ENCODE results near the gene SOX11. TPM values are rescaled to one million over a fixed set of nuclear protein-coding genes. Genes with fewer than 3 reads are reported as not detected.
A peak's percentile ranks its signal among the peaks of the same experiment; 100 is the strongest.

The SOX11 gene
- total and polyA plus RNA-seq, 4 experiments from 2014 or later, result not detected

DNA sequence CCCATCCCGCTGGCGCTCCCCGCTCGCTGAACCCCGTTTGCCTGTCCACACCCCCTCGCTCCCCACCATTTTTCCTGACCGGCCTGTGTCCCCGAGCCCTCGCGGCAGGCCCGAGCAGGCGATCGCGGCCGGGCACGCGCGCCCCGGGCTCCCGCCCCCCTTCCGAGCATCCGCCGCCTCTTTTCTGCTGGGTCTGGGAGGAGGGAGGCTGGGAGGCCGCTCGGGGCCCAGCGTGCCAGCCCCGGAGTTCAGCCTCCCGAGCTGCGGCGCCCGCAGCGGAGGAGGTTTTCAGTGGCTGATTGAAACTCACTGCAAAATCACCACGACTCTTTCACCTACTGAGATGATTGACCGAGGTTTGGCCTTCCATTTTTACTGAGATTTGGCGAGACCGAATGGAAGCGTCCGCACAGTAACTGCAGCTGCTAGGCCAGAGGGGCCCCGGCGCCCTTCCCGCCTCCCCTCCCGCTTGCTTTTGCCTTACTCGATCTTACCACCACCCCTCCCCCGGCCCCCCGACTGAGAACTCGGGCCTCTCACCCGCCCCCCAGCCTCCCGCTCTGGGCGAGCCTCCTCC, 4.8 kb downstream of the SOX11 start:
- Mint-ChIP-seq H3K27ac (no peak overlapping the region), H3K9me3 (peaks cover 0 to 21% (median 7%) of the 10 kb centered on the region in 8 donors), H3K36me3 (peaks cover 0 to 6% of the 10 kb centered on the region in 2 donors), H3K4me1 (peaks cover 3 to 6% (median 3%) of the 10 kb centered on the region in 4 donors), H3K27me3 (peaks cover 25 to 26% of the 10 kb centered on the region in 2 donors), H3K4me3 (no peak overlapping the region)
- Histone ChIP-seq H3K27ac (ENCODE audit: low read depth, low read length) (no peak overlapping the region), H3K27me3 (ENCODE audit: insufficient read depth, low read length) (no peaks in the 10 kb centered on the region), H3K4me3 (ENCODE audit: low read length in 2 of 2) (no peak overlapping the region), H3K36me3 (ENCODE audit: insufficient read depth, low read length) (no peaks in the 10 kb centered on the region), H3K4me1 (ENCODE audit: insufficient read depth, low read length) (no peaks in the 10 kb centered on the region), H3K9me3 (ENCODE audit: control insufficient read depth in 1 of 2, low read length in 2 of 2) (no peaks in the 10 kb centered on the region)
- CTCF ChIA-PET (ENCODE audit: partially characterized antibody), result no interaction called here
- no peak for DNase-seq
- POLR2A ChIA-PET (ENCODE audit: partially characterized antibody), result no interaction called here
- intact Hi-C loops (cut with micrococcal nuclease), result no loop called here

DNA sequence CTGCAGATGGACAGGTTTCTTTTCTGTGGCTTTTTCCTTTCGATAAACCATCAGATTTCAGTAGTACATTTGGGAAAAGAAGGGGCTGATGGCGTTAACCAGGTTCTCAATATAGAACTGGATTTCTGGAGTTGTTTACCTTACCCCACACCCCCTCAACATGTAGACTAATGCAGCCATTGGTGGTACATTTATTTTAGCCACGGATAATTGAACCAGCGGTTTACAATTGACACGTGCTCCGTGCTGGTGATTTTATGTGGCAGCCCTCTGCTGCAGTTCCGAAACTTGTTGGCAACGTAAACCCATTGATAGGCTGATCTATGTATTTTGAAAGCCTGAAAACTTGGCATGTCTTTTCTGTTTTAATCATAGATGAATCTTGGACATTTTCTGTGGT, 5.4 kb downstream of the SOX11 start:
- Mint-ChIP-seq H3K9me3 (peaks cover 0 to 21% (median 7%) of the 10 kb centered on the region in 8 donors), H3K4me3 (peak overlapping the region in 1 of 8 donors; percentile 39)
- POLR2A ChIA-PET (ENCODE audit: partially characterized antibody), result no interaction called here

DNA sequence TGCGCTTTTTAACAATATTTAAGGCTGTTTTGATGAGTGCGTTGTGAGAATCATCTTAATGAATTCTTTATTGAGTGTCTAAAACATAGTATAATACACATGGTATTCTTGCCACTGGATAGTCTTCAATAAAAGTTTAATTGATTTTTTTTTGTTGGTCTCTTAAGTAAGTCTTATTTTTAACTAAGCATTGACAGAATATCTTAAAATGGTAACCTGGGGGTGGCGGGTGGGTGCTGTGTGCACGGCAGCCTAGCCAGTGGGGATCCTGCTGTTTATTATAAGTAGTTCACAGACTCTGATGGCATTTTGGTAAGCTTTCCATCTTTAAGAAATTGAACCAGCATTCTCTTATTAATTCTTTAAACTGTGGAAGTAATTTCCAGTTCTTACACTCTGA, 6.0 kb downstream of the SOX11 start:
- Histone ChIP-seq H3K4me1 (ENCODE audit: insufficient read depth, low read length) (no peaks in the 10 kb centered on the region), H3K9me3 (ENCODE audit: control insufficient read depth in 1 of 2, low read length in 2 of 2) (no peaks in the 10 kb centered on the region), H3K4me3 (ENCODE audit: low read length in 2 of 2) (no peak overlapping the region), H3K27ac (ENCODE audit: low read depth, low read length) (no peak overlapping the region), H3K27me3 (ENCODE audit: insufficient read depth, low read length) (no peaks in the 10 kb centered on the region), H3K36me3 (ENCODE audit: insufficient read depth, low read length) (no peaks in the 10 kb centered on the region)
- intact Hi-C loops (cut with micrococcal nuclease), result no loop called here
- Mint-ChIP-seq H3K9me3 (peaks cover 0 to 21% (median 7%) of the 10 kb centered on the region in 8 donors), H3K27me3 (peaks cover 23 to 25% of the 10 kb centered on the region in 2 donors), H3K36me3 (peaks cover 0 to 6% of the 10 kb centered on the region in 2 donors), H3K4me3 (no peak overlapping the region), H3K4me1 (peaks cover 3 to 6% (median 3%) of the 10 kb centered on the region in 4 donors), H3K27ac (no peak overlapping the region)
- ChIA-PET CTCF (ENCODE audit: partially characterized antibody) (no interaction called here), POLR2A (ENCODE audit: partially characterized antibody) (no interaction called here)
- DNase-seq, result no peak

More for the DNA sequence above, 5.4 kb downstream of the SOX11 start:
- intact Hi-C loops (cut with micrococcal nuclease), result no loop called here
- H3K27me3 ChIP-seq (ENCODE audit: insufficient read depth, low read length), result no peaks in the 10 kb centered on the region
- no peaks in the 10 kb centered on the region for H3K9me3 ChIP-seq (ENCODE audit: control insufficient read depth in 1 of 2, low read length in 2 of 2)
- no peak overlapping the region for H3K27ac ChIP-seq (ENCODE audit: low read depth, low read length)
- peaks cover 25 to 26% of the 10 kb centered on the region in 2 donors for H3K27me3 Mint-ChIP-seq
- H3K36me3 Mint-ChIP-seq, result peaks cover 0 to 6% of the 10 kb centered on the region in 2 donors
- no peaks in the 10 kb centered on the region for H3K36me3 ChIP-seq (ENCODE audit: insufficient read depth, low read length)
- CTCF ChIA-PET (ENCODE audit: partially characterized antibody), result no interaction called here
- no peak overlapping the region for H3K27ac Mint-ChIP-seq
- peaks cover 3 to 6% (median 3%) of the 10 kb centered on the region in 4 donors for H3K4me1 Mint-ChIP-seq
- DNase-seq, result no peak
- H3K4me3 ChIP-seq (ENCODE audit: low read length in 2 of 2), result no peak overlapping the region
- no peaks in the 10 kb centered on the region for H3K4me1 ChIP-seq (ENCODE audit: insufficient read depth, low read length)

DNA sequence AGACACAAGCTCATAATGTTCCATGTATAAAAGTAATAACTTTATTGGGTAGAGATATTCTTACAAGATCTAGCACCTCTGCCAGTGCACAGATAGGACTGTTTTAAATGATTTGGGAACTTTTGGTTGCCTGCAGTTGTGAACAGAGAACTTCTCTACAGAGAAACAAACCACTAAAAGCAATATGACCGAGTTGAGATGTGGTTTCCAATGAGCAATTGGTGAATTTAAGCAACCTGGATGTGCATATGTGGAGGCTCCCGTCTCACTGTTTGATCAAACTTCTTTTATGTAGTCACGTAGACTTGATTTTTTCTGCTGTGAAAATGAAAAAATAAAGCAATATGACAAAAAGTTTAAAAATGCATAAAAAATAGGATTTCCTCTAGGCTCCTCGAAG, 7.8 kb downstream of the SOX11 start:
- Histone ChIP-seq H3K9me3 (ENCODE audit: control insufficient read depth in 1 of 2, low read length in 2 of 2) (no peaks in the 10 kb centered on the region), H3K4me3 (ENCODE audit: low read length in 2 of 2) (no peak overlapping the region), H3K27me3 (ENCODE audit: insufficient read depth, low read length) (no peaks in the 10 kb centered on the region), H3K36me3 (ENCODE audit: insufficient read depth, low read length) (no peaks in the 10 kb centered on the region), H3K27ac (ENCODE audit: low read depth, low read length) (no peak overlapping the region), H3K4me1 (ENCODE audit: insufficient read depth, low read length) (no peaks in the 10 kb centered on the region)
- Mint-ChIP-seq H3K4me3 (no peak overlapping the region), H3K27ac (no peak overlapping the region), H3K9me3 (peaks cover 0 to 18% (median 5%) of the 10 kb centered on the region in 8 donors), H3K27me3 (peaks cover 17 to 19% of the 10 kb centered on the region in 2 donors), H3K4me1 (peaks cover 0 to 1% (median 0%) of the 10 kb centered on the region in 4 donors), H3K36me3 (peaks cover 0 to 6% of the 10 kb centered on the region in 2 donors)
- ChIA-PET POLR2A (ENCODE audit: partially characterized antibody) (no interaction called here), CTCF (ENCODE audit: partially characterized antibody) (no interaction called here)
- intact Hi-C loops (cut with micrococcal nuclease), result no loop called here
- no peak for DNase-seq

DNA sequence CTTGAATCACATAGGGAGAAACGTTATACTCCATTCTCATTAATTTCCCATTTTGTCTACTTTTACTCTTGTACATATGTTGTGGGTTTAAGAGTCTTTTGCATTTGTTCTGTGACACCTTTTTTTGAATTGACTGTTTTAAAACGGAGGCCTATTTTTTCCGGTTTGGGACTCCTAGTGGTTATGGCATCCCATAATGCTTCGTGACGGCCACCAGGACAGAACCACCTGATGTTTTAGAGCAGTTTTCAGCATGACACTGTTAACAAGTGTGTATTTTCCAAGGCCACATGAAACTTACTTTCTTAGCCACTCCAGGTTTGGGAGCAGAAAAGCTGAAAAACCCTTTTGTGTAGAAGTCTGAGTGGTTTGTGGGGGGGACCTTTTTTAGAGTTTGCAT, 8.4 kb downstream of the SOX11 start:
- Mint-ChIP-seq H3K27ac (no peak overlapping the region), H3K4me1 (no peaks in the 10 kb centered on the region), H3K27me3 (peaks cover 13 to 14% of the 10 kb centered on the region in 2 donors), H3K9me3 (peaks cover 0 to 15% (median 5%) of the 10 kb centered on the region in 8 donors), H3K4me3 (no peak overlapping the region), H3K36me3 (peaks cover 0 to 1% of the 10 kb centered on the region in 2 donors)
- intact Hi-C loops (cut with micrococcal nuclease), result no loop called here
- POLR2A ChIA-PET (ENCODE audit: partially characterized antibody), result no interaction called here
- no peaks in the 10 kb centered on the region for H3K9me3 ChIP-seq (ENCODE audit: control insufficient read depth in 1 of 2, low read length in 2 of 2)
- DNase-seq, result no peak
- no peaks in the 10 kb centered on the region for H3K4me1 ChIP-seq (ENCODE audit: insufficient read depth, low read length)
- no peak overlapping the region for H3K27ac ChIP-seq (ENCODE audit: low read depth, low read length)
- no peaks in the 10 kb centered on the region for H3K27me3 ChIP-seq (ENCODE audit: insufficient read depth, low read length)
- H3K36me3 ChIP-seq (ENCODE audit: insufficient read depth, low read length), result no peaks in the 10 kb centered on the region
- no peak overlapping the region for H3K4me3 ChIP-seq (ENCODE audit: low read length in 2 of 2)
- CTCF ChIA-PET (ENCODE audit: partially characterized antibody), result no interaction called here

DNA sequence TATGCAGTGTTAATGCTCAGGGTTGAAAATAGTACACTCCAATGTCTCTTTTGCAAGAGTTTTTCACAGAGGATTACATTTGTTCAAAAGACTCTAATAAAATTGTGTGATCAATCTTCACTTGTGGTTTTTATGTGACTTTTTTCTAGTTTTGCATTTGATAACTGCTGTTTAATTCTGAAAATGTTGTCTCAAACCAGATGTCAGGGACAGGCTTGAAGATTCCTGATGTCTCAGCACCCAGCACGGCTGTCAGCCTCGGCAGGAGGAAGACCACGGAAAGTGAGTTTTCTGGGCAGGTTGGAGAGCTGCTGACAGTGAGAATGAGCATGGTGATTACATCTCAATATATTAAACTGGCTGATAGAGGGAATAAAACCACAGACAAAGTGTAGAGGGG, 9.1 kb downstream of the SOX11 start:
- Histone ChIP-seq H3K4me1 (ENCODE audit: insufficient read depth, low read length) (no peaks in the 10 kb centered on the region), H3K27me3 (ENCODE audit: insufficient read depth, low read length) (no peaks in the 10 kb centered on the region), H3K36me3 (ENCODE audit: insufficient read depth, low read length) (no peaks in the 10 kb centered on the region), H3K27ac (ENCODE audit: low read depth, low read length) (no peak overlapping the region), H3K4me3 (ENCODE audit: low read length in 2 of 2) (no peak overlapping the region), H3K9me3 (ENCODE audit: control insufficient read depth in 1 of 2, low read length in 2 of 2) (no peaks in the 10 kb centered on the region)
- POLR2A ChIA-PET (ENCODE audit: partially characterized antibody), result no interaction called here
- Mint-ChIP-seq H3K27me3 (peaks cover 10 to 11% of the 10 kb centered on the region in 2 donors), H3K27ac (no peak overlapping the region), H3K9me3 (peaks cover 0 to 14% (median 5%) of the 10 kb centered on the region in 8 donors), H3K36me3 (no peaks in the 10 kb centered on the region), H3K4me1 (no peaks in the 10 kb centered on the region), H3K4me3 (no peak overlapping the region)
- intact Hi-C loops (cut with micrococcal nuclease), result no loop called here
- no peak for DNase-seq
- CTCF ChIA-PET (ENCODE audit: partially characterized antibody), result no interaction called here

DNA sequence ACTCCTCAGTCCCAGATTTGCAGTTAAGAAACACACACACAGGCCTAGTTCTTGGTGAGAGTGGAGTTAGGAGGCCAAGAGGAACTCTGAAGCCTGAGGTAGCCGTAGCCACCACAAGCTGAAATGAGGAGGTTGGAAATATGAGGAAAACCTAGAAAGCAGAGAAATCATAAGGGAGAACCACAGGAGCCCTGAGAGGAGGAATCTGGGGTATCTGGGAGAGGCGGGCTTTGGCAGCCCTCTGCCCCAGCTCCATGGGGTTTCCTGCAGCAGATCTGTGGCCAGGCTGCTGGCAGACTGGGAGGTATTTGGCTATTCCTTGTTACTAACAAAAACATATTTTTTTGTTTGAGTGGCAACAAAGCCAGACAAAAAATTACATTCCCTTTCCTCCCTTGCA, 11.0 kb downstream of the SOX11 start:
- POLR2A ChIA-PET (ENCODE audit: partially characterized antibody), result no interaction called here
- H3K4me1 Mint-ChIP-seq, result no peaks in the 10 kb centered on the region
- H3K4me3 ChIP-seq (ENCODE audit: low read length in 2 of 2), result no peak overlapping the region

More for the DNA sequence above, 11.0 kb downstream of the SOX11 start:
- peaks cover 0 to 12% (median 7%) of the 10 kb centered on the region in 8 donors for H3K9me3 Mint-ChIP-seq
- no peak overlapping the region for H3K27ac ChIP-seq (ENCODE audit: low read depth, low read length)
- no peaks in the 10 kb centered on the region for H3K4me1 ChIP-seq (ENCODE audit: insufficient read depth, low read length)
- intact Hi-C loops (cut with micrococcal nuclease), result no loop called here
- no peak overlapping the region for H3K4me3 Mint-ChIP-seq
- CTCF ChIA-PET (ENCODE audit: partially characterized antibody), result no interaction called here
- DNase-seq, result no peak
- H3K36me3 ChIP-seq (ENCODE audit: insufficient read depth, low read length), result no peaks in the 10 kb centered on the region
- H3K27ac Mint-ChIP-seq, result no peak overlapping the region
- H3K27me3 ChIP-seq (ENCODE audit: insufficient read depth, low read length), result no peaks in the 10 kb centered on the region
- H3K27me3 Mint-ChIP-seq, result peaks cover 5 to 7% of the 10 kb centered on the region in 2 donors
- H3K36me3 Mint-ChIP-seq, result no peaks in the 10 kb centered on the region
- no peaks in the 10 kb centered on the region for H3K9me3 ChIP-seq (ENCODE audit: control insufficient read depth in 1 of 2, low read length in 2 of 2)
